GM23248 (cell line): ENCODE data around the gene ZEB1. TPM values are rescaled to one million over a fixed set of nuclear protein-coding genes. Genes with fewer than 3 reads are reported as not detected.

ENCODE experiments used
- DNase-seq: peaks from one replicate; pipeline ENCODE4 v3.0.0-alpha.2; 2015
- H2AFZ ChIP-seq: fragments of 200-600 bp; sonication (generic); 2 replicates; pipeline ENCODE4 v1.6.1; 2016; ENCODE audit warnings: antibody characterized with exemption
- H3F3A ChIP-seq: fragments of 200-600 bp; sonication (generic); 2 replicates; pipeline ENCODE4 v1.6.1; 2016; ENCODE audit warnings: mild to moderate bottlenecking, antibody characterized with exemption, mixed run types; ENCODE audit not compliant: insufficient read depth
- H3K27ac ChIP-seq: fragments of 200-600 bp; sonication (generic); 2 replicates; pipeline ENCODE4 v1.5.1; 2016; ENCODE audit warnings: mild to moderate bottlenecking
- H3K27me3 ChIP-seq: fragments of 200-600 bp; sonication (generic); replicated peaks from 2 replicates; pipeline ENCODE4 v1.6.1; 2016; ENCODE audit warnings: mild to moderate bottlenecking; ENCODE audit not compliant: insufficient read depth
- H3K36me3 ChIP-seq: fragments of 200-600 bp; sonication (generic); 2 replicates; pipeline ENCODE4 v1.6.1; 2016; ENCODE audit warnings: low read depth, mild to moderate bottlenecking
- H3K4me1 ChIP-seq: fragments of 200-600 bp; sonication (generic); 2 replicates; pipeline ENCODE4 v1.6.1; 2016; ENCODE audit warnings: mild to moderate bottlenecking; ENCODE audit not compliant: insufficient read depth
- H3K4me2 ChIP-seq: fragments of 200-600 bp; sonication (generic); one replicate; pipeline ENCODE4 v1.6.1; 2016; ENCODE audit warnings: mild to moderate bottlenecking; ENCODE audit not compliant: unreplicated experiment
- H3K4me3 ChIP-seq: fragments of 200-600 bp; sonication (generic); 2 replicates; pipeline ENCODE4 v1.5.1; 2016; ENCODE audit warnings: mild to moderate bottlenecking
- H3K79me2 ChIP-seq: fragments of 200-600 bp; sonication (generic); 2 replicates; pipeline ENCODE4 v1.6.1; 2016; ENCODE audit warnings: mild to moderate bottlenecking; ENCODE audit not compliant: insufficient read depth
- H3K9ac ChIP-seq: fragments of 200-600 bp; sonication (generic); 2 replicates; pipeline ENCODE4 v1.6.1; 2016; ENCODE audit warnings: mild to moderate bottlenecking
- H3K9me2 ChIP-seq: fragments of 200-600 bp; sonication (generic); 2 replicates; pipeline ENCODE4 v1.6.1; 2016; ENCODE audit warnings: mixed run types, mild to moderate bottlenecking, moderate library complexity; ENCODE audit not compliant: insufficient read depth
- H3K9me3 ChIP-seq: fragments of 200-600 bp; sonication (generic); one replicate; pipeline ENCODE4 v1.6.1; 2017; ENCODE audit warnings: low read depth
- H4K20me1 ChIP-seq: fragments of 200-600 bp; sonication (generic); 2 replicates; pipeline ENCODE4 v1.6.0; 2016; ENCODE audit not compliant: insufficient read depth
- EZH2 ChIP-seq: fragments of 200-600 bp; sonication (generic); IDR thresholded peaks from 2 replicates; pipeline ENCODE4 v1.6.1; 2018; ENCODE audit warnings: antibody characterized with exemption, mild to moderate bottlenecking; ENCODE audit not compliant: insufficient read depth, poor library complexity, severe bottlenecking
- EZH2phosphoT487 ChIP-seq: fragments of 200-600 bp; sonication (generic); IDR thresholded peaks from 2 replicates; pipeline ENCODE4 v1.6.1; 2018; ENCODE audit warnings: antibody characterized with exemption, moderate library complexity, mild to moderate bottlenecking, low read depth; ENCODE audit not compliant: insufficient read depth
- WGBS, 2 experiments: methylation state at CpG; one replicate each; pipeline ENCODE4 v1.1.6; 2015 to 2017; ENCODE audit warnings: low lambda C conversion rate in 2 of 2, low coverage in 1 of 2; ENCODE audit errors: missing lambda C conversion rate in 2 of 2; 5-methylcytosine and 5-hydroxymethylcytosine counted together
- in situ Hi-C: fragments of 300-500 bp; cut with MboI; formaldehyde crosslinking; loops from 2 replicates; pipeline ENCODE4 v1.15.0; 2020
- polyA plus RNA-seq: library from polyadenylated mRNA; unstranded; fragments of >200 nt; fragmentation: Nextera tagmentation; extraction: Ambion mirVana; gene quantifications from 2 replicates; pipeline ENCODE4 v1.2.1, GENCODE V29; 2016
- total RNA-seq: library from RNA; depleted of rRNA; stranded (reverse); fragments of >200 nt; shearing (Covaris generic); gene quantifications from 2 replicates; pipeline ENCODE4 v1.2.3, GENCODE V29; 2014

ZEB1 gene
- total and polyA plus RNA-seq, 2 experiments from 2014 or later: 62.0 to 69.8 TPM

DNA sequence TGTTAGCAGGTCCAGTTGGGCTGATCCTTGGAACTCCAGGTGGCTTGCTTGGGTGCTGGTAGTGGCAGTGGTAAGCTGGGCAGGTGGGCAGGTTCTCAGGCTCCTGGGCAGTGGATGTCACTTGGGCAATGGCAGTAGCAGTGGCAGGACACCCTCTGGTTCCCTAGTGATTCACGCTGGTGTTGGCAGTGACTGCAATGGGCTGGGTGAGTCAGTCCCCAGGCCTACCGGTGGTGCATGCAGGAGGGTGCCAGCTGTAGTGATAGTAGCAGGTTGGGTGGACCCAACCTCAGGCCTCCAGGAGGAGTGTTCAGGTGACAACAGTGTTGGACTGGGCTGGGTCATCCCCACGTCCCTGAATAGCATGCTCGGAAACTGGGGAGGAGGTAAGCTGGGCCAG lies 189.2 kb downstream of the ZEB1 start:
- H3K4me1 ChIP-seq: no peaks in the 10 kb centered on the region
- peaks cover 7% of the 10 kb centered on the region; the same call in 1 of the 2 replicates for H3F3A ChIP-seq
- DNase-seq: no peak
- H3K36me3 ChIP-seq: peaks cover 70% of the 10 kb centered on the region
- no peak overlapping the region for H3K27ac ChIP-seq
- no peaks in the 10 kb centered on the region for H3K27me3 ChIP-seq
- WGBS, 2 experiments: 89 to 94% methylated on average over 4 of the region's 4 CpGs
- TF ChIP-seq EZH2: no peak
- TF ChIP-seq EZH2phosphoT487: no peak
- H4K20me1 ChIP-seq: 0 out of 2 replicates have a peak, but pooled peaks cover 3% of the 10 kb centered on the region
- in situ Hi-C loops: no loop called here
- peaks cover 11% of the 10 kb centered on the region for H3K9me3 ChIP-seq
- H3K4me2 ChIP-seq: no peak overlapping the region
- H3K79me2 ChIP-seq: peaks cover 98% of the 10 kb centered on the region
- no peaks in the 10 kb centered on the region for H3K9me2 ChIP-seq
- no peak overlapping the region for H3K4me3 ChIP-seq
- no peak overlapping the region for H3K9ac ChIP-seq
- H2AFZ ChIP-seq: no peak overlapping the region

GRCh38 chr10:31508882-31509281 lies 189.9 kb downstream of the ZEB1 start:
- no peak overlapping the region for H2AFZ ChIP-seq
- H3K9me3 ChIP-seq: peaks cover 11% of the 10 kb centered on the region
- 0 out of 2 replicates have a peak, but pooled peaks cover 3% of the 10 kb centered on the region for H4K20me1 ChIP-seq
- TF ChIP-seq EZH2phosphoT487: no peak
- in situ Hi-C loops: no loop called here
- peaks cover 5% of the 10 kb centered on the region; the same call in 1 of the 2 replicates for H3F3A ChIP-seq
- peaks cover 75% of the 10 kb centered on the region for H3K36me3 ChIP-seq
- no peaks in the 10 kb centered on the region for H3K27me3 ChIP-seq
- peak; percentile 12 for DNase-seq
- H3K4me2 ChIP-seq: no peak overlapping the region
- H3K79me2 ChIP-seq: peaks cover 98% of the 10 kb centered on the region
- WGBS, 2 experiments: 85 to 87% methylated on average over 5 of the region's 5 CpGs
- no peaks in the 10 kb centered on the region for H3K9me2 ChIP-seq
- H3K4me1 ChIP-seq: no peaks in the 10 kb centered on the region
- H3K4me3 ChIP-seq: no peak overlapping the region
- no peak overlapping the region for H3K9ac ChIP-seq
- no peak overlapping the region for H3K27ac ChIP-seq

GRCh38 chr10:31509989-31510388 lies 191.0 kb downstream of the ZEB1 start:
- Histone ChIP-seq H3K9ac (no peak overlapping the region), H3K36me3 (peaks cover 82% of the 10 kb centered on the region), H3K27ac (no peak overlapping the region), H3K9me2 (no peaks in the 10 kb centered on the region), H3F3A (0 out of 2 replicates have a peak, but pooled peaks cover 5% of the 10 kb centered on the region), H3K4me1 (peaks cover under 1% of the 10 kb centered on the region; the same call in 1 of the 2 replicates), H2AFZ (no peak overlapping the region), H3K79me2 (peaks cover 96% of the 10 kb centered on the region), H3K9me3 (peaks cover 11% of the 10 kb centered on the region), H4K20me1 (no peaks in the 10 kb centered on the region), H3K4me3 (no peak overlapping the region), H3K27me3 (no peaks in the 10 kb centered on the region), H3K4me2 (no peak overlapping the region)
- in situ Hi-C loops: no loop called here
- no peak for TF ChIP-seq EZH2phosphoT487
- TF ChIP-seq EZH2: no peak
- no peak for DNase-seq

GRCh38 chr10:31515116-31515515 lies 196.1 kb downstream of the ZEB1 start:
- H3K9me3 ChIP-seq: no peaks in the 10 kb centered on the region
- no peak overlapping the region for H3K4me3 ChIP-seq
- 0 out of 2 replicates have a peak, but pooled peaks cover 5% of the 10 kb centered on the region for H3F3A ChIP-seq
- H3K9ac ChIP-seq: no peak overlapping the region
- no peaks in the 10 kb centered on the region for H3K9me2 ChIP-seq
- no peak overlapping the region for H2AFZ ChIP-seq
- no peak overlapping the region for H3K27ac ChIP-seq
- no peak overlapping the region for H3K4me2 ChIP-seq
- no peaks in the 10 kb centered on the region for H4K20me1 ChIP-seq
- in situ Hi-C loops: no loop called here
- 97 to 98% methylated on average over 2 of the region's 2 CpGs for WGBS, 2 experiments
- H3K79me2 ChIP-seq: peaks cover 53% of the 10 kb centered on the region
- DNase-seq: no peak
- H3K4me1 ChIP-seq: peaks cover 13% of the 10 kb centered on the region
- no peaks in the 10 kb centered on the region for H3K27me3 ChIP-seq
- TF ChIP-seq EZH2phosphoT487: no peak
- TF ChIP-seq EZH2: no peak
- H3K36me3 ChIP-seq: peaks cover 66% of the 10 kb centered on the region

DNA sequence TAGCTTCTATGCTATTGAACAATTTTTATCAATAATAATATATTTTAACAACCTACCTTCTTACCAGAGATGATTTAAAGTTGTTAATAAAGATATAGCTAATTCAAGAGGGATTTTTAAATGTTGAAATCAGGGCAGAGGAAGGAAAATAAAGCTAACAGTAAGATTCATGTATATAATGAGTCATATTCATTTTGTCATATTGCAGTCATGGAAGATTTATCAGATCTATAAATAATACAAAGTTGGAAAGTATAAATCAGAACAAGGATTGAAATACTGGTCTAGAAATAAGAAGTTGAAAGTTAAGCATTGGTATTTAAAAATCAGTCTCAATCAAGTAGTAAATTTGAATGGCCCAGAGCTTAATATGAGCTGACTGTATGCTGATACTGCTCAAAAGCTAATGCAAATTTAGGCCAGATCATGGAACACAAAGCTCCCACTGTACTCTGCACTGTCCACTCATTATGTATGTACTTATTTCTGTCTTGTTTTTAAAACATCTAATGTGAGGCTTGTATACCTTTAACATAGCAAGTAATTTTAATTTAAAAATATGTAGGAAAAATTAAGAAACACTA lies 196.9 kb downstream of the ZEB1 start:
- H3K9ac ChIP-seq: no peak overlapping the region
- H3K36me3 ChIP-seq: peaks cover 66% of the 10 kb centered on the region
- H3K4me3 ChIP-seq: no peak overlapping the region
- H3K9me2 ChIP-seq: no peaks in the 10 kb centered on the region
- in situ Hi-C loops: no loop called here
- TF ChIP-seq EZH2phosphoT487 (no peak), EZH2 (no peak)
- H4K20me1 ChIP-seq: no peaks in the 10 kb centered on the region
- H2AFZ ChIP-seq: no peak overlapping the region
- 0 out of 2 replicates have a peak, but pooled peaks cover 5% of the 10 kb centered on the region for H3F3A ChIP-seq
- peak overlapping the region; percentile 5 for H3K27ac ChIP-seq
- DNase-seq: peak; percentile 34
- no peaks in the 10 kb centered on the region for H3K27me3 ChIP-seq
- peaks cover 13% of the 10 kb centered on the region for H3K4me1 ChIP-seq
- peak overlapping the region; percentile 24 for H3K4me2 ChIP-seq
- peaks cover 49% of the 10 kb centered on the region for H3K79me2 ChIP-seq
- no peaks in the 10 kb centered on the region for H3K9me3 ChIP-seq
